ENCODE data around the gene SPDYE2.
"Not testable (repeated sequence)": the region's sequence is repeated elsewhere in the genome, so short reads cannot be mapped to it uniquely, and the experiment has no call there.

The SPDYE2 gene

DNA sequence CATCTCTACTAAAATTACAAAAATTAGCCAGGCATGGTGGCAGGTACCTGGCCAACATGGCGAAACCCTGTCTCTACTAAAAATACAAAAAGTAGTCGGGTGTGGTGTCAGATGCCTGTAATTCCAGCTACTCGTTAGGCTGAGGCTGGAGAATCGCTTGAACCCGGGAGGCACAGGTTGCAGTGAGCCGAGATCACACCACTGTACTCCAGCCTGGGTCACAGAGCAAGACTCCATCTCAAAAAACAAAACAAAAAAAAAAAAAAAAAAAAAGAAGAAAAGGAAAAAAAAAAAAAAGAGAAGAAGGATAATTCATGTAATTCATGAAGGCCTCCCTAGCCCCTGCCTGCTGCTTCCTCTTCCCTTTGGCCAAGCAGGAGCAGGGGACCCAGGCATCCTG is 10.4 kb upstream of the SPDYE2 start:
- DNase-seq (ENCODE audit: low spot score): not testable (repeated sequence)

DNA sequence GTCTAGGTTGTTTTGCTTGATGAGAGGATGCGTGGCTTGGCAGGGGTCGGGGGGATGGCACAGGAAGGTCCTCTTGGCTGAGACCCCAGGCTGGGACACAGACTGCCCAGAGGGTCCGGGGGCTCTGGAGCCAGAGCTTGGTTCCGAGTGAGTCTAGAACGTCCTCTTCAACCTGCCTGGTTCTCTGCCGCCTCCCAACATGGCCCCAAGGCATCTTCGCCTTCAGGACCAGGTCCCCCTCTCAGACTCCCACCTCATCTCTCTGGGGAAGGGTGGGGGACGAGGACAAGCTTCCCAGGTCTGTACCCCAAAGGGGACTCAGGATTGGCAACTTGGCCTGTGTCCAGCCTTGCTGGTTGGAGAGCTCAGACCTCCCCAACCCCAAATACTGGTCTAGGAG is 8.9 kb upstream of the SPDYE2 start:
- DNase-seq (ENCODE audit: low spot score): not testable (repeated sequence)

DNA sequence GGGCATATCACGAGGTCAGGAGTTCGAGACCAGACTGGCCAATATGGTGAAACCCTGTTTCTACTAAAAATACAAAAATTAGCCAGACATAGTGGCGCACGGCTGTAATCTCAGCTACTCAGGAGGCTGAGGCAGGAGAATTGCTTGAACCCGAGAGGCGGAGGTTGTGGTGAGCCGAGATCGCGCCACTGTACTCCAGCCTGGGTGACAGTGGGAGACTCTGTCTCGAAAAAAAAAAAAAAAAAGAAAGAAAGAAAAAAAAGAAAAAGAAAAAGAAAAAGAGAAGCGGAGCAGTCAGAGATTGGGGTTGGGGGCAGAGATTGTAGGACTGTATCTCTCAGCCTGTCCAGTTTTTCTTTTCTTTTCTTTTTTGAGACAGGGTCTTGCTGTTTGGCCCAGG is 8.3 kb upstream of the SPDYE2 start:
- not testable (repeated sequence) for DNase-seq (ENCODE audit: low spot score)

DNA sequence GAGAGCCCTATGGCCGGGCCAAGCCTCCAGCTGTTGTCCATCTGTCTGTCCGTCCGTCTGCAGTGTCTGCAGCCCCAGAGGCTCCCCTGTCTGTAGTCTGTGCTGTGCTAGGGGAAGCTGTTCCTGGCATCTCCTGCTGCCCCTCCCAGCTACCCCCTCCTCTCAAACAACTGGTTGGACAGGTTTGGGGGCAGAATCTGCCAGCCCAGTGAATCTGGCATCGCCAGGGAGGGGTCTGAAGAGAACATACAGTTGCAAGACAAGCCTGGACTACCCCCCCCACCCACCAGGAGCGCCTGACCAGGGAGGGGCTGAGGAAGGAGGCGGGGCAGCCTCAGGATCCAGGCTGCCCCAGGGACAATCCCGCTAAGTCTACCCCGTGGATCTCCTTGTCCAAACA is 7.4 kb upstream of the SPDYE2 start, which contains the start of gene UPK3BL2:
Gene UPK3BL2 (minus strand): TSS at position 101 of the 400 bp plus-strand sequence. CDS start 60 bp downstream, at position 41.
- DNase-seq (ENCODE audit: low spot score): not testable (repeated sequence)

DNA sequence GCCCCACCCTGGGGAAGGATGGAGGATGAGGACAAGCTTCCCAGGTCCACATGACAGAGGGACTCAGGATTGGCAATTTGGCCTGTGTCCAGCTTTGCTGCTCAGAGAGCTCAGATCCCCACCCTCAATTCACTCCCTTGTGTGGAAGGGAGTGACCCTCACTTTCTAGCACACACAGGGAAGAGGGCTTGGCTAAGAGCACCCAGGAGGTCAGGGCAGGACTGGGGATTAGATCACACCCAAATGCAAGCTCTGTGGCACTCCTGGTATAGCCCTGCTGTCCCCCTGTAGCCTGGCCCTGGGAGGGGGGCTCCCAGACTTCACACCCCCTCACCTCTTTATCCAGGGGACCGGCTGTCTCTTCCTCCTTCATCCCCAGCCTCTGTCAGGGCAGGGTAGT is 6.7 kb upstream of the SPDYE2 start:
- not testable (repeated sequence) for DNase-seq (ENCODE audit: low spot score)

DNA sequence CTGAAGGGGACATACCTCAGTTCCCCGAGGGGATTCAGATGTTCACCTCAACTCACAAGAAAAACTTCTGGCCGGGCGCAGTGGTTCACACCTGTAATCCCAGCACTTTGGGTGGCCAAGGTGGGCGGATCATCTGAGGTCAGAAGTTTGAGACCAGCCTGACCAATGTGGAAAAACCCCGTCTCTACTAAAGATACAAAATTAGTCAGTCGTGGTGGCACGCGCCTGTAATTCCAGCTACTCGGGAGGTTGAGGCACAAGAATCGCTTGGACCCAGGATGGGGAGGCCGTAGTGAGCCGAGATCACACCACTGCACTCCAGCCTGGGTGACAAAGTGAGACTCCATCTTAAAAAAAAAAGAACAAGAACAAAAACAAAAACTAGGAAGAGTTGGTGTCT is 5.7 kb upstream of the SPDYE2 start:
- not testable (repeated sequence) for DNase-seq (ENCODE audit: low spot score)

DNA sequence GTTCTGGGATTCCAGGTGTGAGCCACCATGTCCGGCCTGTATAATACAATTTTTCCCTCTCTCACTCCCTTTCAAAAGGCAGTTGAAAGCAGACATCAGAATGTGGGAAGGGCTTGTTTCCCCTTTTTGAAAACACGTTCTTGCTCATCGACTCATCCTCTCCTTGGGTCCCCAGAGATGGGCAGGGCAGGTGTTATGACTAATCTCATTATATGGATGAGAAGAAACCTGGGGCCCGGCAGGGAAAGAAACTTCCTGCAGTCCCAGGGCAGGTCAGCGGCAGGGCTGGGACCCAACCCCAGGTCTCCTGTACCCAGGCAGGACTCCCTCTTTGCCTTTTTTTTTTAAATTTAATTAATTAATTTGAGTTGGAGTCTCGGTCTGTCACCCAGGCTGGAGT is 4.7 kb upstream of the SPDYE2 start:
- DNase-seq (ENCODE audit: low spot score): not testable (repeated sequence)

DNA sequence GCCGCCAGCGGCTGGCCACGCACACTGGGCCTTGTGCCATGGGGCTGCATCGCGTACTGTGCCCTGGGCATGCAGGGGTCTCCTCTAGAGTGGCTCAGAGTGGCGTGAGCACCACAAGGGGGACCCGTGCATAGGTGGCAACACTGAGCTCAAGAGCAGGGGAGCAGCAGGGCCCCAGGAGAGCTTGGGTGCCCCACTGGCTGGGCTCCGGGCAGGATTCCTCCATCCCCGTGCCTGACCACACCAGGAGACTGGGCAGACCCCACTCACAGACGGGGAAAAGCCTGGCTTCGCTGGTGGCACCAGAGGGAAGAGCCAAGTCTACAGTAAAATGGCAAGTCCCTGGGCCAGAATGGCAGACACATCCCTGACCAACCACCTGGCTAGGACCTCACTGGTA is 17.6 kb downstream of the SPDYE2 start:
- not testable (repeated sequence) for DNase-seq (ENCODE audit: low spot score)

DNA sequence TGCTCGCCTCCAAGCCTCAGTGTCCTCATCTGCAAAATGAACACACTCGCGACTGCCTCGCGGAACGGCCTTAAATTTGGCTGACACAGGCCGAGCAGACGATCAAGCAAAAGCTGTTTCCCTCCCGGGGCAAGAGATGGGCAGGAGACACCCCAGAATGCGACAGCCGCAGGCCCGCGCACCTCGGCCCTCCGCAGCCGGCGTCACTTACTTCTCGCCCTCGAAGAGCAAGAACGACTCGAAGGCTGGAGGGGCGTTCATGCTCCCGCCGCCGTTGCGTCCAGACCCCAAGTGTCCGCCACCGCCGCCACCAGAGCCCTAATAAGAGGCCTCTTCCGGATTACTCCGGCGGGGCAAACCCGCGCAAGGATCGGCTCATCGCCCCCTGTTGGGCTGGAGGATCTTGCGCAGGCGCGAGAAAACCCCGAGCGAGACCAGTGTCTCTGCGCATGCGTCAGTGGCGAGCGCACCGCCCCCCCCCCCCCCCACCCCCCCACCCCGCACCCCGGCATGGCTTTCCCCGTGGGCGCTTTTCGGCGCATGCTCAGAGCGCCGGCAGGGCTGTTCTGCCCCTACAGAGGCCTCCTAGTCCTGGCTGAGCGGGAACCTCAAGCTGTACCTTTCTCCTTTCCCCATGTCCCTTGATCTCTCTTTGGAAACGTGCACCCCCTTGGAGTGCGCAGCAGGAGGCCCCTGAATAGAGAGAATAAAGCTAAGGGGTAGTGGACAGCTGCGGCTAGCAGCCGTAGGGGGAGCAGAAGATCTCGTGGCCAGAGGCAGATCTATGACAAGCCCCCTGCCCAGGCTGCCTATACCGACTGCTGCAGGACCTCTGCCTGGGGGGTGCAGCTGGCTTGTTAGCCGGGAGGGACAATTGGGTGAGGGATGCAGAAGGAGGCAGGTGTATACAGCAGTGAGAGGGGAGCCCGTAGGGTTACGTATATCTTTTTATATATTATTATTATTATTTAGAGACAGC is 21.5 kb downstream of the SPDYE2 start, which contains the start of gene POLR2J3:
Gene POLR2J3 (minus strand): TSS at position 323 of the 979 bp plus-strand sequence. CDS start 62 bp downstream, at position 261.
- DNase-seq (ENCODE audit: low spot score): not testable (repeated sequence)

DNA sequence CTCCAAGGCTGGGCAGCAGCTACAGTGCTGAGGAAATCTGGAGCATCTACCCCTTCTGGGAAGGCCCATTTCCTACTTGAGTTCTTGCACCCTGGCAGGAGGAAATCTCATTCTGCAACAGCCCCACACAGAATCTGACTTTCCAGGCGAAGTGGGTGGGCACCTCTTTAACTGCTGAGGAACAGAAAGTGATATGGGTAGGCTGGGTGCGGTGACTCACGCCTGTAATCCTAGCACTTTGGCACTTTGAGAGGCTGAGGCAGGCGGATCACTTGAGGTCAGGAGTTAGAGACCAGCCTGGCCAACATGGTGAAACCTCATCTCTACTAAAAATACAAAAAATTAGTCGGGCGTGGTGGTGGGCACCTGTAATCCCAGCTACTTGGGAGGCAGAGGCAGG is 23.6 kb downstream of the SPDYE2 start:
- not testable (repeated sequence) for DNase-seq (ENCODE audit: low spot score)

DNA sequence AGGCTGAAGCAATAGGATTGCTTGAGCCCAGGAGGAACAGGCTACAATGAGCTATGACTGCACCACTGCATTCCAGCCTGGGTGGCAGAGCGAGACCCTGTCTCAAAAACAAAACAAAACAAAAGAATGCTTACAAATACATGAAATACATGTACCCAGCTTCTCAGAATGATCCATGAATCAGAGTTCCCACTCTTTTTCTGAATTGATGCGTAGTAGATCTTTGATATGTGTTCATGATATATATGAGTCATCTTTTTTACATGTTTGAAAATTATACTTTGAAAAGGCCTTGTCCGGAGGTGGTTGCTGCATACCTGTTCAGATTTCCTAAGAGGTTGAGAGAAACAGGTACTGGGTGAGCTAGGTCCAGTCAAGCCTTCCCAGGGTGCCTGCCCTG is 25.3 kb downstream of the SPDYE2 start:
- not testable (repeated sequence) for DNase-seq (ENCODE audit: low spot score)

DNA sequence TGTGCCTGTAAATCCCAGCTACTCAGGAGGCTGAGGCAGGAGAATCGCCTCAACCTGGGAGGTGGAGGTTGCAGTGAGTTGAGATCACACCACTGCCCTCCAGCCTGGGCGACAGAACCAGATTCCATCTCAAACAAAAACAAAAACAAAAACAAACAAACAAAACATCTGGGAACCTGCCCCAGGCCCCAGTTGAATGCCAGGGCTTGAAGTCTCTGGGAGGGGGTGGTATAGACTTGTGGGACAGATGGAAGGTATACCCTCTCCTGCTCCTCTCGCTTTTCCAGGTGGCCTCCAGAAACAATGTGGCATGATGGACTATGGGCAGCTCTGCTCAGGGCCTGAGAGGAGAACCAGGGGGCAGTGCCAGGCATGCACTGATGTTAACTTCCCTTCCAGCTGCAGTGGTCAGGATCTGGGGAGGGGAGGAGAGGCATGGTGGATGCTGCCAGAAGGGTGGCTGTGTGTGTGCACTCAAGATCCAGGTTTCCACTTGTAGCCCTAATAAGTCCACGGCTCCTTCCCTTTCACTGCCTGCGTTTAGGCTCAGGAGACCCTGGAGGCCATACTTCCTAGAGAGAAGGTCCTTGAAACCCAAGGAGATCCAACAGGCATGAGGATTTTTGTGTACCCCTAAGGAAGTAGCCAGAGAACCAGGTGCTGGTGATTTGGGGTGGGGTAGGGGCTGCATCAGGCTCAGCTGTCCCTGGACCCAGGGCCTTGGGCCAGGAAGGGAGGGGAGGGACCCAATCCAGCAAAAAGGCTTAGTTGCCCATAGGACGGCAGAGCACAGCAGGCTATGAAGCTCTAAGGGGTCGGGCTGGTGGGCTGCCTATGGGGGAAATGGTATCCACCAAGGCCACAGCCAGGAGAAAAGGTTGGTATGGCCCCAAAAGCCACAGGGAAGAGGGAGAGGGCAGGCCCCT is 26.6 kb downstream of the SPDYE2 start:
- DNase-seq (ENCODE audit: low spot score): not testable (repeated sequence)

DNA sequence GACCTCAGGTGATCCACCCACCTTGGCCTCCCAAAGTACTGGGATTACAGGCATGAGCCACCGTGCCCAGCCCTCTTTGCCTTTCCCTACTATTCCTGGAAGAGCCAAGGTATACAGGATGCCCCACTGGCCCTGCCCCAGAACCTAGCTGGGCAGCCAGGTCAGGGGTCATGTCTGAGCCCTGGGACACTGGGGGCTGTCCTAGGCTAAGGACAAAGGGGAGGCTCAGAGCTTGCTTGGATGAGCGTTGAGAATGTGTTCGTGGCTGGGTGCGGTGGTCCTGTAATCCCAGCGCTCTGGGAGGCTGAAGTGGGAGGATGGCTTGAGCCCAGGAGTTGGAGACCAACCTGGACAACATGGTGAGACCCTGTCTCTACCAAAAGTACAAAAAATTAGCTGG is 27.5 kb downstream of the SPDYE2 start:
- not testable (repeated sequence) for DNase-seq (ENCODE audit: low spot score)

DNA sequence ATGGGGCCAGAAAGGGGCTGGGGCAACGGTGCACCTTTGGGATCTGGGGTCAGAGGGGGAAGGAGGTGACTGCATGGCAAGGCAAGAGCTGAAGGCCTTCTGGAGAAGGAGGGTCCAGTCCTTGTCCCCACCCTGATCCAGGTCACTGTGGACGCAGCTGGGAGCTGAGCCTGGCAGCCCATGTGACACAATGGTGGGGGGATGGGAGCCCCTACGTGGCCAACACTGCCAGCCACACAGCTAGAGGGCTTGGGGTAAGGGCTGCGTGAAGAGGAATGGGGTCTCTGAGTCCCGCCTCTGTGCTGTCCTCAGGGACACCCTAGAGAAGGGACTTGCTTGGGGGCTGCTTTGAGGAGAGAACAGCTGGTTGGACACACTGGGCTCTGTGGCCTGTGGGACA is 30.7 kb downstream of the SPDYE2 start:
- DNase-seq (ENCODE audit: low spot score): not testable (repeated sequence)

DNA sequence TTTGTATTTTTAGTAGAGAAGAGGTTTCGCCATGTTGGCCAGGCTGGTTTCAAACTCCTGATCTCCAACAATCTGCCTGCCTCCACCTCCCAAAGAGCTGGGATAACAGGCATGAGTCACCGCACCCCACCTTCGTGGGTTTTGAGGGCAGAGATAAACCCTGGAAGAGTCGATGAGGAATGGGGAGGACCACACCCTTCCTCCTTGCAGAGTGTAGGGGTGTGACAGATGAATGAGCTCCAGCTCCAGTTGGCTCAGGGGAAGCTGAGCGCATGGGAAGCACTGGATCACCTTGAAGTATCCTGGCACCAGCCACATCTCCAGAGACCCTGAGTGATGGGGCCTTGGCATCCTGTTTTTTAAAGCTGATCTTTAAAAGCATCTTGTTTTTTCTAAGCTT is 32.5 kb downstream of the SPDYE2 start:
- DNase-seq (ENCODE audit: low spot score): not testable (repeated sequence)

DNA sequence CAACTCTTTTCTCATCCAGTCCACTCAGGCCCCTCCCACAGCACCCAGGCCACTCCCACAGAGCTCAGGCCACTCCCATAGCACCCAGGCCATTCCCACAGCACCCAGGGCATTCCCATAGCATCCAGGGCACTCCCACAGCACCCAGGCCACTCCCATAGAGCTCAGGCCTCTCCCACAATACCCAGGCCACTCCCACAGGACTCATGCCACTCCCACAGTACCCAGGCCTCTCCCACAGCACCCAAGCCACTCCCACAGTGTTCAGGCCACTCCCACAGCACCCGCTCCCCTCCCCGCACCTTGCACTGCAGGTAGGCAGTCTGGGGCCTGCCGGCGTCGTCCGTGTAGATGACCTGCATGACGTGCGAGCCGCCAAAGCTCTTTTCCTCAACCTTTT is 38.8 kb downstream of the SPDYE2 start:
- not testable (repeated sequence) for DNase-seq (ENCODE audit: low spot score)

DNA sequence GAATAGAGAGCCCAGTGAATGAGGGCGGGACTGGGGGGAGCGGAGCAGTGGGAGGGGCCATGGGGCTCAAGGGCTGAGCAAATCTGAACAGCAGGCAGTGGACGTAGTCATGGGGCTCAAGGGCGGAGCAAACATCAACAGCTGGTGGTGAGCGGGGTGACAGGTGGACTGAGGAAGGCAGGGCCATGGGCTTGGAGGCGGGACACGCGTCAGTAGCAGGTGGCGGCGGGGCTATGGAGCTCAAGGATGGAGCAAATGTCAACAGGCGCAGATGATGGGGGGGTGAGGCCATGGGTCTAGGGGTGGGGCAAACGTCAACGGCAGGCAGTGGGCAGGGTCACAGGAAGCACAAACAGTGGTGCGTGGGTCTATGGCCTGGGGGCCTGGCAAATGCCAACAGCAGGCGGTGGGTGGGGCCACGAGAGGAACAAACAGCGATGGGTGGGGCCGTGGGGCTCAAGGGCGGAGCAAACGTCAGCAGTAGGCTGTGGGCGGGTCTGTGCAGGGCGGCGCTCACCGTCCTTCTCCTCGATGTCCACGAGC is 41.5 kb downstream of the SPDYE2 start:
- not testable (repeated sequence) for DNase-seq (ENCODE audit: low spot score)

DNA sequence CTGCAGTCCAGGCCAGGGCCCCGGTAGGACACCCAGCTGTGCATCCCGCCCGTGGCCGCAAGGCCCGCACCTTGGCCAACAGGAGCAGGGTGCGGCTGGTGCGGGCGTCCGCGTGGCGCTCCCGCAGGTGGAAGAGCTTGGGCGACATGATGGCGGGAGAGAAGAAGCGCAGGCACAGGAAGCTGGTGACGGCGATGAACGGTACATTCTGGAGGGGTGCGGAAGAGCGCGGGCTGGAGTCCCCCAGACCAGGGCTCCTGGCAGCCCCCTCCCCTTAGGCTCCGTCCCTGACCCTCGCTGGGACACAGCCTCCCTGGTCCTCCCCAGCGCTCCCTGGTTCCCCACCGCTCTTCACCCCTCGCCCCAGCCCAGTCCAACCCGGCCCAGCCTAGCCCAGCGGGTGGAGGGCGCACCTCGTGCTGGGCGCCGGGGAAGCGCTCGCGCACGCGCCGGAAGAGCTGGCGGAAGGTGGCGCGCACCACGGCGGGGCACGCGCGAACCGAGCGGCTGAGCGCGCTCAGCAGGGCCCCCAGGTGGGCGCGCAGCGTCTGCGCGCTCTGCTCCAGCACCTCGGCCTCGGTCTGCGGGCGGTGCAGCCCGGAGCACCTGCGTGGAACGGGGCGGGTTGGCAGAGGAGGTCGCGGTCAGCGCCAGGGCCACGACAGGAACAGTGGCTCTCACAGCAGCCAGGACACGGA is 42.8 kb downstream of the SPDYE2 start:
- not testable (repeated sequence) for DNase-seq (ENCODE audit: low spot score)

DNA sequence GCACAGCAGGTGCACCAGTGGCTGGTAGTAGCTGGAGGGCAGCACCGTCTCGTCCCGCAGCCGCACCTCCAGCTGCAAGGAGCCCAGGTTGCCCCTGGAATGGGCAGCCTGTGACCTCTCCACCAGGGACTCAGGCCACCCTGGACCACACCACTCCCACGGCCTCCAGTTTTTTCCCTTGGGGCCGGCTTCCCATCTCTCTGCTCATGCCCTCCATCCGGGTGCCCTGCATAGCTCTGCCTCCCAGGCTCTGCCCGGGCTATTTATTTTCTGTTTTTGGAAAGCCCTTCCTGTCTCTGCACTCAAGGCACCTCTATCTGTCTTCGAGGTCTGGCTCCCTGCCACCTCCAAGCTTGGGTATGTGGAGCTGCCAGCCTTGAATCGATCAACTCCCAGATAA is 45.0 kb downstream of the SPDYE2 start:
- DNase-seq (ENCODE audit: low spot score): not testable (repeated sequence)

DNA sequence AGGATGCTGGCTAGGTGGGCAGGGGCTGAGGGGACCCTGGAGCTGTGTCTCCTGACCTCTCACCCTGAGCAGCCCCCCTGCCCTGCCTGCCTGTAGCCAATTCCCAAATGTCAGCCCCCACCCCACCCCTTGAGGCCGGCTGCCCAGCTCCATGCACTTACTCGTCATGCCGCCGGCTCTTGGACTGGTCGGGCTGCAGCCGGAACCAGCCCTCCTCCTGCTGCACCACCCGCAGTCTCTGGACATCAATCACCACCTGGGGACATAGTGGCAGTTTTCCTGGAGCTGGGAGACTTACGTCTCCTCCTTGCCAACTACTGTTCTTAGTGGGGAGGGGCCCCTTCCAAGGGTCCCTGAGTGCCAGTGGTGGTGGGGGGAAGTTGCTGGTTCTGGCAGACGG is 48.7 kb downstream of the SPDYE2 start:
- DNase-seq (ENCODE audit: low spot score): not testable (repeated sequence)

DNA sequence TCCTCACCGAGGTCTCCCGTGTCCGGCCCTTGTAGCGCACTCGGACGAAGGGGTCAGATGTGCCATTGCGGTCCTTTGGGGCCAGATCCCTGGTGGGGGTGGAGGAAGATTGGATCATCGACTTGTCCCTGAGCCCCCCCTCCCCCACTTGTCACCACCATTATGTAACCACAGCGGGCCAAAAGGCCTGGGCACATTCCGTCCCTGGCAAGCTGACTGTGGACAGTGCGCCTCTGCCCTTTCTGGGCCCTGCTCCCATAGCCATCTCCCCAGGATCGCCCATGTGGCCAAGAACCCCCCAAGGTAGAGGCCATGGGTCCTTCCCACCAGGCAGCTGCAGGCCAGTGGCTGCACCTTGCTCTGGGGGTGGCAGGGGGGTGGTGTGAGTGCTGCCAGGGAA is 51.3 kb downstream of the SPDYE2 start:
- DNase-seq (ENCODE audit: low spot score): not testable (repeated sequence)

Measured in AG20443 (cell line).